KOPT-K1 (cell line): Measurements from ENCODE around the gene GRM6.

Experiments
- H3K27ac ChIP-seq: fragments of 200-600 bp; sonication (generic); 2 replicates; pipeline ENCODE4 v1.5.1; 2016; ENCODE audit warnings: antibody characterized with exemption, mild to moderate bottlenecking, low read depth, low read length; ENCODE audit not compliant: poor library complexity, severe bottlenecking
- H3K36me3 ChIP-seq: fragments of 200-600 bp; sonication (generic); 2 replicates; pipeline ENCODE4 v1.5.1; 2017; ENCODE audit warnings: antibody characterized with exemption, mild to moderate bottlenecking, low read length, moderate library complexity; ENCODE audit not compliant: insufficient read depth
- H3K9me3 ChIP-seq: fragments of 200-600 bp; sonication (generic); 2 replicates; pipeline ENCODE4 v1.5.1; 2017; ENCODE audit warnings: antibody characterized with exemption, low read length, mild to moderate bottlenecking; ENCODE audit not compliant: insufficient read depth, poor library complexity, severe bottlenecking

The GRM6 gene

GRCh38 chr5:178990491-178990890 is 4.6 kb downstream of the GRM6 start:
- peaks cover 74% of the 10 kb centered on the region for H3K9me3 ChIP-seq
- H3K36me3 ChIP-seq: no peaks in the 10 kb centered on the region
- H3K27ac ChIP-seq: no peak overlapping the region

DNA sequence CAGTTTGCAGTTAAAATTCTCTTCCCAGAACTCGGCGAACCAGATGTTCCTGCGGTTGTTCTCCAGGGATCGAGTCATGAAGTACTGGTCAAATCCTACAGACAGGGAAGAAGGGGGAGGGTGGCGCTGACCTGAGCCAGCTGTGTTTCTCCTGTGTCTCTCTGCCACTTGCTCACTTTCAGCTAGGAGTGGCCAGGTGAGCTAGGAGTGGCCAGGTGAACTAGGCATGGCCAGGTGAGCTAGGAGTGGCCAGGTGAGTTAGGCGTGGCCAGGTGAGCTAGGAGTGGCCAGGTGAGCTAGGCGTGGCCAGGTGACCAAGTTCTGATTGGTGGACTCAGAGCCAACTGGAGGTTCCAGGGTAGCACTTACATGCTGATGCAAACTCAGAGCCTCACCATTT is 5.8 kb downstream of the GRM6 start:
- no peak overlapping the region for H3K27ac ChIP-seq
- H3K36me3 ChIP-seq: no peaks in the 10 kb centered on the region
- H3K9me3 ChIP-seq: peaks cover 85% of the 10 kb centered on the region

DNA sequence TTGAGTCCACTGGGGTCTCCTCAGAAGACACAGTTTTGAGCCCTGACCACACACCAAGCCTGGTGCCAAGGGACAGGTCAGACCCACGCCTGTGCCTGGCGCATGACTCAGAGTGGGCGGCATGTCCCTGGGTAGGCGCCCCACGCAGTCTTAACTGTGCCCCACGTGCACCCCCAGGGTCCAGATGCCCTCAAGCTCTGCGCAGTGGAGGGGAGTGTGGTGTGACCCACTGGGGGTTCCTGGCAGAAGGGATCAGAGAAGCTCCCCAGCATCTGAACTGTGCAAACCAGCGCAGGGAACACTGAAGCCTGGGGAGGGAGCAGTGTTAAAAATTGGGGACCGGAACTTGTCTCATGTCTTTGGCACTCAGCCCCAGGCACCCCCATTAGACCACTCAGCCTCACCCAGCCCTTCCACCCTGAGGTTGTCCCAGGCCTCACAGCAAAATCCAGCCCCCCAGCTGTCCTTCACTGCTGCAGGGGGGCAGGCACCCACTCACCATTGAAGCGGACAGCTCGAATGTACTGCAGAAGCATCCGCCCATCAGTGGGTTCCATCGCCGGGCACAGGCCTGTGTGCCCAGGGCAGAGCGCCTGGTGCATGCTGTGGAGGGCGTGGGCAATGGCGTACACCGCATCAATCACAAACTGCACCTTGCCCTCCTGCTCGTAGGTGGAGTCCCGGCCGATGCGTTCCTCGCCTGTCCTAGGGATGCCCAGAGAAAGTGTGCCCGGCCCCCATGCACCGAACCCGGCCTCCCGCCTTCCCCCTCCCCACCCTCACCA is 6.5 kb downstream of the GRM6 start:
- Histone ChIP-seq H3K36me3 (no peaks in the 10 kb centered on the region), H3K9me3 (peaks cover 90% of the 10 kb centered on the region)

GRCh38 chr5:178986326-178986960 is 8.7 kb downstream of the GRM6 start:
- Histone ChIP-seq H3K27ac (no peak overlapping the region), H3K9me3 (peaks cover 76% of the 10 kb centered on the region), H3K36me3 (no peaks in the 10 kb centered on the region)

More for the DNA sequence above, 6.5 kb downstream of the GRM6 start:
- no peak overlapping the region for H3K27ac ChIP-seq

GRCh38 chr5:178984145-178985072 is 10.7 kb downstream of the GRM6 start:
- Histone ChIP-seq H3K27ac (no peak overlapping the region), H3K36me3 (no peaks in the 10 kb centered on the region), H3K9me3 (peaks cover 63% of the 10 kb centered on the region)

DNA sequence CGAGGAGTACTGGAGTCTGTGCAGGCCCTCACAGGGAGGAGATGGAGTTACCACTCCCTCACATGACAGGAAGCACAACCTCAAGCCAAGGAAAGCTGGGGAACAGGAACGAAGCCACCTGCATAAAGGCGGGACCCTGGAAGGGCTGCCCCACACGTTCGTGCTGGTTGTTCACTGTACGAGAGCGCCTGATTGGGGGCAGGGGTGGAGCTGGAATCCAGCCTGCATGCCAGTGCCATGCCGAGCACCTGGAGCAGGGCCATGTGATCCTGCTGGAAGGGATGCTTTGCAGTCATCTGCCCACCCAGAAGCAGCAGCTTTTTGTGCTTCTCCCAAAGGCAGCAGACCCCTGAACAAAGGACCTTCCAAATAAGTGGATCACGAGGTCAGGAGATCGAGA is 11.4 kb downstream of the GRM6 start:
- no peaks in the 10 kb centered on the region for H3K36me3 ChIP-seq
- H3K9me3 ChIP-seq: peaks cover 58% of the 10 kb centered on the region
- no peak overlapping the region for H3K27ac ChIP-seq

DNA sequence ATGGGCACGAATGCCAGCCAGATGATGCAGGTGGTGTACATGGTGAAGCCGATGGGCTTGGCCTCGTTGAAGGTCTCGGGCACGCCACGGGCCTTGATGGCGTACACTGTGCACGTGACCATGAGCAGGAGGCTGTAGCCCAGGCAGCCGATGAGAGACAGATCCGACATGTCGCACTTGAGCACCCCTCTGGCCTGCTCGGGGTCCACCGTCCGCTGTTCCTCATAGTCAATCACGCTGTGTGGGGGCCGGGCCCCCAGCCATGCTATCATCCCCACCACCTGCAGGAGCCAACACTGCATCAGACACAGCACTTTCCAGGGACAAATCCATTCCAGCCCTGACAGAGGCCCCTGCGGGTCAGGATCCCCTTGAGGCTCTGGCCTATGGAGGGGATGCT is 12.2 kb downstream of the GRM6 start:
- H3K27ac ChIP-seq: no peak overlapping the region
- H3K36me3 ChIP-seq: no peaks in the 10 kb centered on the region
- H3K9me3 ChIP-seq: peaks cover 58% of the 10 kb centered on the region

GRCh38 chr5:178981381-178981780 is 13.7 kb downstream of the GRM6 start:
- Histone ChIP-seq H3K27ac (no peak overlapping the region), H3K9me3 (peaks cover 61% of the 10 kb centered on the region), H3K36me3 (no peaks in the 10 kb centered on the region)

DNA sequence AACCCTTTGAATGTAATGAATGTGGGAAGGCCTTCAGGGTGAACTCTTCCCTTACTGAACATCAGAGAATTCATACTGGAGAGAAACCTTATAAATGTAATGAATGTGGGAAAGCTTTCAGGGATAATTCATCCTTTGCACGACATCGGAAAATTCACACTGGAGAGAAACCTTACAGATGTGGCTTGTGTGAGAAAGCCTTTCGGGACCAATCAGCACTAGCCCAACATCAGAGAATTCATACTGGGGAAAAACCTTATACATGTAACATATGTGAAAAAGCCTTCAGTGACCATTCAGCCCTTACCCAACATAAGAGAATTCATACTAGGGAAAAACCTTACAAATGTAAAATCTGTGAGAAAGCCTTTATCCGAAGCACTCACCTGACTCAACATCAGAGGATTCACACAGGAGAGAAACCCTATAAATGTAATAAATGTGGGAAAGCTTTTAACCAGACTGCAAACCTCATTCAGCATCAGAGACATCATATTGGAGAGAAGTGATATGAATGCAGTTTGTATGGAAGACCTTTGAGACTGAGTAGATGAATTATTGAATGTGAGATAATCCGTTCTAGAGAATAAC is 29.6 kb downstream of the GRM6 start:
- peaks cover 61% of the 10 kb centered on the region for H3K9me3 ChIP-seq
- no peak overlapping the region for H3K27ac ChIP-seq

GRCh38 chr5:178941361-178941760 is 53.8 kb downstream of the GRM6 start:
- no peaks in the 10 kb centered on the region for H3K36me3 ChIP-seq
- H3K9me3 ChIP-seq: peaks cover 87% of the 10 kb centered on the region
- H3K27ac ChIP-seq: no peak overlapping the region

More for the DNA sequence above, 29.6 kb downstream of the GRM6 start:
- H3K36me3 ChIP-seq: no peaks in the 10 kb centered on the region

DNA sequence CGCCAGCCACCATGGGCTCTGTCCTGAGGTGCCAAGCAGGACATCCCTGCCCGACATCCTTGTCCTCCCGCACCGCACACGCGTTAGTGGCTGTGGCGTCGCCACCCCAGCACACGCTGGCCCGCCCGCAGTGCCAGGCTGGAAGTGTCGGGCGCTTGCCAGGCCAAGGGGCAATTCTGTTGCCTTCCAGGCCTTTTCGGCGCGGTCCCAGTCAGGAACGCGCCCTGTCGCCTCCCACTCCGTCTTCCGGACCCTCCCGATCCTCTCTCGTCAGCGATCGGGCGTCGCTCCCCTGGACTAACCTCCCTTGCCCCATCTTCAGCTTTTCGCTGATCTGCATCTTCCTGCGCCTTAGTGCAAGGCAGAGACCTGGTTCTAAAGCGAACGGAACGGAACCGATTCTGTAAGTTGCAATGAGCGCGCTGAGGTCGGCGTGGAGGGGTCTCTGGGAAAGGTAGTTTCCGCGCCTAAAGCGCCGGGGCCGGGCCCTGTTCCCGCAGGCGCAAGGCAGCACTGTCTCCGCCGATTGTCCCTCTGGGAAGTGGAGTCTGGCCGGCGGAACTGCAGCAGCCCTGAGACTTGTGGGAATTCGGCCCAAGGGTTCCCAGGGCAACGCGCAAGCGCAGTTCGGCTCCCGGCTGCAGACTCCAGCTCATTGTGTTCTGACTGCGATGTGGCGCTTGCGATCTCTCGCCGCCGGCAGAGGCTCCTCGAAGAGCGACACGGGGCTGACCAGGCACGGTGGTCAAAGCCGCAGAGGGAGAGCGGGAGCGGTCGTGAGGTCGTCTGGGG is 54.4 kb downstream of the GRM6 start, which contains the start of gene ZNF454:
TSS of gene ZNF454 (plus strand) at position 630 of the 792 bp plus-strand sequence. CDS start 1,594 bp downstream, outside the sequence.
- H3K27ac ChIP-seq: no peak within 1 kb of the TSS
- H3K9me3 ChIP-seq: peaks cover 88% of the 10 kb centered on the region

DNA sequence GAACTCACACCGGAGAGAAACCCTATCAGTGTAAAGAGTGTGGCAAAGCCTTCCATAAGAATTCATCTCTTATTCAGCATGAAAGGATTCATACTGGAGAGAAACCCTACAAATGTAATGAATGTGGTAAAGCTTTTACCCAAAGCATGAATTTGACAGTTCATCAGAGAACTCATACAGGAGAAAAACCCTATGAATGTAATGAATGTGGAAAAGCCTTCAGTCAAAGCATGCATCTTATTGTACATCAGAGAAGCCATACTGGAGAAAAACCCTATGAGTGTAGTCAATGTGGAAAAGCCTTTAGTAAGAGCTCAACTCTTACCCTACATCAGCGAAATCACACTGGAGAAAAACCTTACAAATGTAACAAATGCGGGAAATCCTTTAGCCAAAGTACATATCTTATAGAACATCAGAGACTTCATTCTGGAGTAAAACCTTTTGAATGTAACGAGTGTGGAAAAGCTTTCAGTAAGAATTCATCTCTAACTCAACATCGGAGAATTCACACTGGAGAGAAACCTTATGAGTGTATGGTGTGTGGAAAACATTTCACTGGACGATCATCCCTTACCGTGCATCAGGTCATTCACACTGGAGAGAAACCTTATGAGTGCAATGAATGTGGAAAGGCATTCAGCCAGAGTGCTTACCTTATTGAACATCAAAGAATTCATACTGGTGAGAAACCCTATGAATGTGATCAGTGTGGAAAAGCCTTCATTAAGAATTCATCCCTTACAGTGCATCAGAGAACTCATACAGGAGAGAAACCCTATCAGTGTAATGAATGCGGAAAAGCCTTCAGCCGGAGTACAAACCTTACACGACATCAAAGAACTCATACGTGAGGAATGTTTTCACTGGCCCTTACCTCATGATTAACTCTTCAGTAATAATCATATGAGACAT is 63.0 kb downstream of the GRM6 start:
- Histone ChIP-seq H3K27ac (no peak overlapping the region), H3K9me3 (peaks cover 92% of the 10 kb centered on the region), H3K36me3 (no peaks in the 10 kb centered on the region)

More for the DNA sequence above, 54.4 kb downstream of the GRM6 start, which contains the start of gene ZNF454:
- H3K36me3 ChIP-seq: no peaks in the 10 kb centered on the region
